H9 (cell line): Measurements from ENCODE around the gene SPATA20. TPM values are rescaled to one million over a fixed set of nuclear protein-coding genes. Genes with fewer than 3 reads are reported as not detected.

Experiments used
- DNase-seq: peaks from one replicate; pipeline ENCODE4 v3.0.0-alpha.2; 2017
- H2AFZ ChIP-seq: one replicate; pipeline ENCODE4 v1.6.1; 2013; ENCODE audit warnings: mild to moderate bottlenecking, low read length, control low read depth, moderate library complexity
- H2AK5ac ChIP-seq: 2 replicates; pipeline ENCODE4 v1.6.1; 2013; ENCODE audit warnings: low read length, control low read depth, mixed read lengths; ENCODE audit not compliant: insufficient read length
- H2BK120ac ChIP-seq: one replicate; pipeline ENCODE4 v1.6.1; 2013; ENCODE audit warnings: low read depth, mild to moderate bottlenecking, low read length, control low read depth, inconsistent platforms; ENCODE audit not compliant: poor library complexity, severe bottlenecking
- H2BK12ac ChIP-seq: 2 replicates; pipeline ENCODE4 v1.6.1; 2013; ENCODE audit warnings: low read length, control low read depth, mixed read lengths, low read depth; ENCODE audit not compliant: insufficient read length
- H2BK15ac ChIP-seq: 2 replicates; pipeline ENCODE4 v1.6.1; 2013; ENCODE audit warnings: low read depth, low read length, control low read depth
- H2BK20ac ChIP-seq: one replicate; pipeline ENCODE4 v1.6.1; 2013; ENCODE audit warnings: low read depth, mild to moderate bottlenecking, low read length, control low read depth, inconsistent platforms; ENCODE audit not compliant: poor library complexity, severe bottlenecking
- H2BK5ac ChIP-seq: 2 replicates; pipeline ENCODE4 v1.6.1; 2013; ENCODE audit warnings: low read length, control low read depth, mixed read lengths; ENCODE audit not compliant: insufficient read length
- H3K14ac ChIP-seq: 2 replicates; pipeline ENCODE4 v1.6.1; 2013; ENCODE audit warnings: low read length, control low read depth; ENCODE audit not compliant: insufficient read depth
- H3K18ac ChIP-seq: 2 replicates; pipeline ENCODE4 v1.6.1; 2013; ENCODE audit warnings: low read depth, mild to moderate bottlenecking, mixed read lengths, low read length, control low read depth; ENCODE audit not compliant: insufficient read length
- H3K23ac ChIP-seq: 2 replicates; pipeline ENCODE4 v1.6.1; 2013; ENCODE audit warnings: low read length, control low read depth, mixed read lengths, low read depth; ENCODE audit not compliant: insufficient read length
- H3K23me2 ChIP-seq: 2 replicates; pipeline ENCODE4 v1.6.1; 2013; ENCODE audit warnings: low read depth, mild to moderate bottlenecking, mixed read lengths, low read length, control low read depth; ENCODE audit not compliant: insufficient read length, poor library complexity, severe bottlenecking
- H3K27ac ChIP-seq: 2 replicates; pipeline ENCODE4 v1.5.1; 2013; ENCODE audit warnings: low read length, control low read depth, mixed read lengths, low read depth; ENCODE audit not compliant: insufficient read length
- H3K27me3 ChIP-seq: 2 replicates; pipeline ENCODE4 v1.6.1; 2013; ENCODE audit warnings: low read length, control low read depth, inconsistent platforms; ENCODE audit not compliant: insufficient read depth
- H3K4ac ChIP-seq: 2 replicates; pipeline ENCODE4 v1.6.1; 2013; ENCODE audit warnings: low read depth, mild to moderate bottlenecking, control low read depth, inconsistent platforms, low read length, moderate library complexity
- H3K4me1 ChIP-seq: 2 replicates; pipeline ENCODE4 v1.6.1; 2013; ENCODE audit warnings: low read length, control low read depth, inconsistent platforms; ENCODE audit not compliant: insufficient read depth
- H3K4me2 ChIP-seq: 2 replicates; pipeline ENCODE4 v1.6.1; 2013; ENCODE audit warnings: low read length, control low read depth, mixed read lengths; ENCODE audit not compliant: insufficient read length, insufficient read depth
- H3K56ac ChIP-seq: 2 replicates; pipeline ENCODE4 v1.6.1; 2013; ENCODE audit warnings: low read depth, mild to moderate bottlenecking, mixed read lengths, low read length, control low read depth; ENCODE audit not compliant: insufficient read length
- H3K79me1 ChIP-seq: 2 replicates; pipeline ENCODE4 v1.6.1; 2013; ENCODE audit warnings: low read depth, mild to moderate bottlenecking, moderate library complexity, low read length, control low read depth, inconsistent platforms; ENCODE audit not compliant: insufficient read depth, poor library complexity, severe bottlenecking
- H3K79me2 ChIP-seq: 2 replicates; pipeline ENCODE4 v1.6.1; 2013; ENCODE audit warnings: low read length, control low read depth, inconsistent platforms; ENCODE audit not compliant: insufficient read depth
- H3K9ac ChIP-seq: 2 replicates; pipeline ENCODE4 v1.6.1; 2013; ENCODE audit warnings: low read length, control low read depth, mixed read lengths; ENCODE audit not compliant: insufficient read length; ENCODE audit errors: extremely low read depth
- H3K9me3 ChIP-seq: one replicate; pipeline ENCODE4 v1.6.1; 2013; ENCODE audit warnings: low read depth, low read length, inconsistent platforms; ENCODE audit not compliant: control insufficient read depth
- H3T11ph ChIP-seq: one replicate; pipeline ENCODE4 v1.6.1; 2013; ENCODE audit warnings: mild to moderate bottlenecking, low read length, control low read depth, inconsistent platforms
- H4K20me1 ChIP-seq: one replicate; pipeline ENCODE4 v1.6.1; 2013; ENCODE audit not compliant: control insufficient read depth, insufficient read length, insufficient read depth
- H4K5ac ChIP-seq: 2 replicates; pipeline ENCODE4 v1.6.1; 2013; ENCODE audit warnings: low read depth, mild to moderate bottlenecking, mixed read lengths, low read length, control low read depth; ENCODE audit not compliant: insufficient read length
- H4K8ac ChIP-seq: replicated peaks from 2 replicates; pipeline ENCODE4 v1.6.1; 2013; ENCODE audit warnings: low read length, control low read depth, mixed read lengths, low read depth; ENCODE audit not compliant: insufficient read length
- H4K91ac ChIP-seq: 2 replicates; pipeline ENCODE4 v1.6.1; 2013; ENCODE audit warnings: low read depth, mild to moderate bottlenecking, moderate library complexity, mixed read lengths, low read length, control low read depth; ENCODE audit not compliant: insufficient read length
- H3K27ac Mint-ChIP-seq, 3 experiments: 2 replicates in 2 of 3; 3 replicates in 1 of 3; pipeline ENCODE4 v1.8.0; 2020 to 2021; ENCODE audit warnings: mixed read lengths in 3 of 3, mild to moderate bottlenecking in 1 of 3, moderate library complexity in 1 of 3
- H3K27me3 Mint-ChIP-seq: 2 replicates; pipeline ENCODE4 v1.8.0; 2021; ENCODE audit warnings: low read depth, mild to moderate bottlenecking, moderate library complexity, mixed read lengths
- H3K36me3 Mint-ChIP-seq, 3 experiments: 2 replicates in 2 of 3; 3 replicates in 1 of 3; pipeline ENCODE4 v1.8.0; 2020 to 2021; ENCODE audit warnings: low read depth in 3 of 3, mixed read lengths in 3 of 3; ENCODE audit not compliant: insufficient read depth in 1 of 3
- H3K4me1 Mint-ChIP-seq, 2 experiments: 2 replicates each; pipeline ENCODE4 v1.8.0; 2020; ENCODE audit warnings: mixed read lengths in 2 of 2
- H3K4me3 Mint-ChIP-seq, 2 experiments: 2 replicates in 1 of 2; 3 replicates in 1 of 2; pipeline ENCODE4 v1.8.0; 2020 to 2021; ENCODE audit warnings: mild to moderate bottlenecking in 2 of 2, mixed read lengths in 2 of 2, moderate library complexity in 1 of 2
- H3K9me3 Mint-ChIP-seq, 2 experiments: 2 replicates in 1 of 2; 3 replicates in 1 of 2; pipeline ENCODE4 v1.8.0; 2020; ENCODE audit warnings: mild to moderate bottlenecking in 2 of 2, mixed read lengths in 2 of 2, moderate library complexity in 1 of 2
- WGBS: extraction: QIAGEN DNeasy Blood & Tissue Kit; methylation state at CpG from one replicate; pipeline ENCODE4 v1.1.7; 2013; ENCODE audit warnings: missing lambda C conversion rate, low lambda C conversion rate, mixed read lengths; ENCODE audit not compliant: insufficient read length; ENCODE audit errors: extremely low coverage; 5-methylcytosine and 5-hydroxymethylcytosine counted together
- total RNA-seq: library from RNA; stranded (reverse); gene quantifications from 2 replicates; pipeline ENCODE4 v1.2.1, GENCODE V29; 2021
- TF ChIP-seq, protein P1 (sequence below): fragments of 200-600 bp; sonication (generic); conservative IDR thresholded peaks from 3 replicates; pipeline ENCODE4 v1.8.0; 2021; ENCODE audit warnings: antibody characterized with exemption, mild to moderate bottlenecking

Gene SPATA20
- total RNA-seq, 1 experiment from 2014 or later: 23.9 TPM

- Histone ChIP-seq H2BK20ac (no peak overlapping the region), H2BK12ac (no peak overlapping the region), H4K20me1 (peaks cover 2% of the 10 kb centered on the region), H3K27ac (no peak overlapping the region), H4K5ac (no peak overlapping the region), H4K8ac (no peak overlapping the region), H3K56ac (no peak overlapping the region), H3K23me2 (no peaks in the 10 kb centered on the region), H3K14ac (no peak overlapping the region), H2AK5ac (no peak overlapping the region), H3K9ac (no peak overlapping the region), H3K4me1 (no peaks in the 10 kb centered on the region), H3K9me3 (no peaks in the 10 kb centered on the region), H3K27me3 (no peaks in the 10 kb centered on the region), H2AFZ (no peak overlapping the region), H2BK5ac (no peak overlapping the region), H3K4me2 (no peak overlapping the region), H3K79me2 (no peaks in the 10 kb centered on the region), H3K23ac (no peak overlapping the region), H4K91ac (no peak overlapping the region), H3K4ac (no peak overlapping the region), H3K79me1 (no peaks in the 10 kb centered on the region), H2BK120ac (no peak overlapping the region), H3K18ac (no peak overlapping the region), H3T11ph (no peak overlapping the region), H2BK15ac (no peak overlapping the region)
- H3K27ac Mint-ChIP-seq: no peak overlapping the region
- TF ChIP-seq, protein P1, sequence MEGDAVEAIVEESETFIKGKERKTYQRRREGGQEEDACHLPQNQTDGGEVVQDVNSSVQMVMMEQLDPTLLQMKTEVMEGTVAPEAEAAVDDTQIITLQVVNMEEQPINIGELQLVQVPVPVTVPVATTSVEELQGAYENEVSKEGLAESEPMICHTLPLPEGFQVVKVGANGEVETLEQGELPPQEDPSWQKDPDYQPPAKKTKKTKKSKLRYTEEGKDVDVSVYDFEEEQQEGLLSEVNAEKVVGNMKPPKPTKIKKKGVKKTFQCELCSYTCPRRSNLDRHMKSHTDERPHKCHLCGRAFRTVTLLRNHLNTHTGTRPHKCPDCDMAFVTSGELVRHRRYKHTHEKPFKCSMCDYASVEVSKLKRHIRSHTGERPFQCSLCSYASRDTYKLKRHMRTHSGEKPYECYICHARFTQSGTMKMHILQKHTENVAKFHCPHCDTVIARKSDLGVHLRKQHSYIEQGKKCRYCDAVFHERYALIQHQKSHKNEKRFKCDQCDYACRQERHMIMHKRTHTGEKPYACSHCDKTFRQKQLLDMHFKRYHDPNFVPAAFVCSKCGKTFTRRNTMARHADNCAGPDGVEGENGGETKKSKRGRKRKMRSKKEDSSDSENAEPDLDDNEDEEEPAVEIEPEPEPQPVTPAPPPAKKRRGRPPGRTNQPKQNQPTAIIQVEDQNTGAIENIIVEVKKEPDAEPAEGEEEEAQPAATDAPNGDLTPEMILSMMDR: no peak
- peaks cover 7% of the 10 kb centered on the region for H3K27me3 Mint-ChIP-seq
- no peak overlapping the region for H3K4me3 Mint-ChIP-seq
- peaks cover 16 to 22% of the 10 kb centered on the region in 2 experiments for H3K4me1 Mint-ChIP-seq
- no CpG with 5 or more reads among the region's 24 CpGs for WGBS
- no peaks in the 10 kb centered on the region for H3K9me3 Mint-ChIP-seq
- peaks cover 0 to 2% (median 0%) of the 10 kb centered on the region in 3 experiments; a peak in 2 of 7 replicates for H3K36me3 Mint-ChIP-seq
- no peak for DNase-seq
Measured at GRCh38 chr17:50590946-50591737, 44.2 kb downstream of the SPATA20 start.
